A549 (cell line): Measurements from ENCODE around the gene CSKMT.

Source experiments
- CTCF ChIP-seq: fragments of >200 bp; sonication (Bioruptor Twin); formaldehyde crosslinking; IDR thresholded peaks from 3 replicates; pipeline ENCODE4 v1.5.1; 2016
- NPAS2 ChIP-seq: fragments of 250-450 bp; sonication (Bioruptor Pico); IDR thresholded peaks from 2 replicates; pipeline ENCODE4 v1.8.0; 2022; ENCODE audit warnings: mild to moderate bottlenecking, moderate library complexity, borderline replicate concordance
- POLR2A ChIP-seq: IDR thresholded peaks from 2 replicates; pipeline ENCODE4 v1.6.1; 2012; ENCODE audit warnings: mild to moderate bottlenecking, low read length

GRCh38 chr11:62654297-62654696 lies 10.8 kb upstream of the CSKMT start:
- TF ChIP-seq CTCF (no peak), POLR2A (no peak), NPAS2 (CRISPR knock-in tag) (no peak)
